Nephron progenitor cell (in vitro differentiated cells): Measurements from ENCODE around the gene POTEE.
A peak's percentile ranks its signal among the peaks of the same experiment; 100 is the strongest.
"Not testable (repeated sequence)": the region's sequence is repeated elsewhere in the genome, so short reads cannot be mapped to it uniquely, and the experiment has no call there.

ENCODE experiments used
- DNase-seq: peaks from one replicate; pipeline ENCODE4 v3.0.0; 2021
- H3K27ac Mint-ChIP-seq: 2 replicates; pipeline ENCODE4 v1.8.0; 2021; ENCODE audit warnings: mild to moderate bottlenecking, moderate library complexity, mixed read lengths
- H3K27me3 Mint-ChIP-seq: 2 replicates; pipeline ENCODE4 v1.8.0; 2021; ENCODE audit warnings: mild to moderate bottlenecking, low read depth, mixed read lengths; ENCODE audit not compliant: poor library complexity
- H3K36me3 Mint-ChIP-seq: 2 replicates; pipeline ENCODE4 v1.8.0; 2021; ENCODE audit warnings: low read depth, mixed read lengths
- H3K4me1 Mint-ChIP-seq: 2 replicates; pipeline ENCODE4 v1.8.0; 2021; ENCODE audit warnings: mixed read lengths
- H3K4me3 Mint-ChIP-seq: 2 replicates; pipeline ENCODE4 v1.8.0; 2021; ENCODE audit warnings: mild to moderate bottlenecking, moderate library complexity, mixed read lengths
- H3K9me3 Mint-ChIP-seq: 2 replicates; pipeline ENCODE4 v1.8.0; 2021; ENCODE audit warnings: mild to moderate bottlenecking, moderate library complexity, mixed read lengths

POTEE gene

DNA sequence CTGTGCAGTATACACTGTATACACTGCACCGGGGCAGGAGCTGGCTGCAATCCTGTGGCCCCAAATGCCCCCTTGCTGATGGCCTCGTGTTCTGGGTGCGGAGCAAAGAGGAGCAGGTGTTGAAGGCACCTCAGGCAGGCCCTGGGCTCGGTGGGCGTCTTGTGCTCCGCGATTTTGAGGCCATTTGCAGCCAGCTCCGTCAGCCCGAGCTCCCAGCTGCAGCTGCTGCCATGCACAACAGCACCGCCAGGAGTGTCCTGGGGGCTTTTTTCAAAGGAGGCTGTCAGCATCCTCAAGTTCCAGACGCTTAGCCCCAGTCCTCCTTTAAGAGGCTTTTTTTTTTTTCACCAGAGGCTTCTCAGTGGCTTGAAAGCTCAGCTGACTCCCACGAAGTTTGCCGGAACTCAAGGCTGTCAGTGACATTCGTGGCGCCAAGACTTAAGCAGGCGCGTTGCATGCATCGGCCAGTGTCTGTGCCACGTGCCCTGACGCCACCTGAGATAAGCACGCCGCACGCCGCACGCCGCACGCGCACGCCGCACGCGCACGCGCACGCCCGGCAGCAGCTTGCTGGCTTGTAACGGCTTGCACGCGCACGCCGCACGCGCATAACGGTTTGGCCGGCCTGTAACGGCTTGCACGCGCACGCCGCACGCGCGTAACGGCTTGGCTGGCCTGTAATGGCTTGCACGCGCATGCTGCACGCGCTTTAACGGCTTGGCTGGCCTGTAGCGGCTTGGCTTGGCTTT is 8.1 kb downstream of the POTEE start:
- not testable (repeated sequence) for H3K4me3 Mint-ChIP-seq, H3K27me3 Mint-ChIP-seq, H3K4me1 Mint-ChIP-seq, H3K27ac Mint-ChIP-seq, H3K36me3 Mint-ChIP-seq, H3K9me3 Mint-ChIP-seq, DNase-seq

DNA sequence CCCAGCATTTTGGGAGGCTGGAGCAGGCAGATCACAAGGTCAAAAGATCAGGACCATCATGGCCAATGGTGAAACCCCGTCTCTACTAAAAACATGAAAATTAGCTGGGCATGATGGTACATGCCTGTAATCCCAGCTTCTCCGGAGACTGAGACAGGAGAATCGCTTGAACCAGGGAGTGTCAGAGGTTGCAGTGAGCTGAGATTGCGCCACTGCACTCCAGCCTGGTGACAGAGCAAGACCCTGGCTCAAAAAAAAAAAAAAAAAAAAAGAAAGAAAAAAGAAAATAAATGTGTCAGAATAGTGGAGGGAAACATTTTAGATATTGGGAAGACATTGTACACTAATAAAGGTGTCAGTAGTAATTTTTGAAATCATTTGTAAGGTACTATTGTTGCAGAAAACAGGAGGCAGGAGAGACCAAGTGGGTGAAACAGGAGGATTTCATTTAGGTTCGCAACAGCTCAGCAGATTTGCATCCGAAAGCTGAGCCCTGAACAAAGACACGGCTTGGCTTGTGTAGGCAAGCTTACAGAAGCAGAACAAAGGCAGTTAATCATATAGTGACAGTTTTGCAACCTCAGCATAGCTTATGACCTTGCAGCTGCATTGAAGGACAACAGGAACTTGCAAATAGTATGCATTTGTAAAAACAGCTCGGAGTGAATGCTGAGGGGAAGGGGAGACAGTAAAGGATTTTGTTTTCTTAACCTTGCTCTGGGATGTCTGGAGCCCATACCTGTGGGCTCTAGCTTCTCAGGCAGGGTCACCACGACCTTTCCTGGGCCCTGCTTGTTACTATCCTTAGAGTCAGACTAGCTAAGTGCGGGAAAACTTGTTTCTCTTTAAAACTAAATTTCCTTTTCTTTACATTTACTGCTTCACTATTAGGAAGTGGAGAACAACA is 26.5 kb downstream of the POTEE start:
- H3K4me1 Mint-ChIP-seq: peaks cover 13% of the 10 kb centered on the region
- peak overlapping the region; percentile 86 for H3K27ac Mint-ChIP-seq
- H3K27me3 Mint-ChIP-seq, H3K36me3 Mint-ChIP-seq, H3K4me3 Mint-ChIP-seq, H3K9me3 Mint-ChIP-seq: not testable (repeated sequence)
- peak; percentile 28 for DNase-seq
